Lower leg skin (tissue), 4 donors: ENCODE data around the gene HLA-F. TPM values are rescaled to one million over a fixed set of nuclear protein-coding genes. Genes with fewer than 3 reads are reported as not detected.

Experiments
- DNase-seq, 2 donors: peaks; one replicate each; pipeline ENCODE4 v3.0.0-alpha.2; 2019; ENCODE audit warnings: low spot score in 2 of 2
- H3K4me3 ChIP-seq: fragments of 200-600 bp; sonication (generic); 2 replicates; pipeline ENCODE4 v1.5.1; 2017; ENCODE audit warnings: mild to moderate bottlenecking, low read depth; ENCODE audit not compliant: poor library complexity, severe bottlenecking
- CTCF ChIP-seq, 3 donors: fragments of 450-650 bp; IDR thresholded peaks; one replicate each; pipeline ENCODE4 v1.5.1; 2016; ENCODE audit warnings: antibody characterized with exemption in 3 of 3, mild to moderate bottlenecking in 3 of 3, moderate library complexity in 2 of 3
- POLR2A ChIP-seq, 2 donors: fragments of 450-650 bp; IDR thresholded peaks; one replicate each; pipeline ENCODE4 v1.6.1; 2016 to 2017; ENCODE audit warnings: antibody characterized with exemption in 2 of 2, mild to moderate bottlenecking in 1 of 2, moderate library complexity in 1 of 2
- WGBS, 2 donors: methylation state at CpG; one replicate each; pipeline ENCODE4 v1.1.5; 2018; 5-methylcytosine and 5-hydroxymethylcytosine counted together
- intact Hi-C: fragments of 100-400 bp; cut with DNase I; formaldehyde crosslinking; loops from one replicate; pipeline ENCODE4 v1.15.0; 2023; ENCODE audit warnings: low total_unique reads
- total RNA-seq, 4 donors: library from RNA; depleted of rRNA; stranded (reverse); fragments of >200 nt; gene quantifications; one replicate each; pipeline ENCODE4 v1.1.0, GENCODE V29; 2016

HLA-F gene
- total RNA-seq, 4 donors from 2014 or later, result 65.9 to 97.8 (median 92.9) TPM

- TF ChIP-seq CTCF (IDR thresholded peaks at IDR 0.05) (no peak), POLR2A (IDR thresholded peaks at IDR 0.05) (no peak)
- 78 to 89% methylated on average over 16 of the region's 16 CpGs for WGBS, 2 donors
- DNase-seq, result peak in 1 of 2 donors; percentile 1
- intact Hi-C loops, result no loop called here
- no peak overlapping the region for H3K4me3 ChIP-seq
Observed at GRCh38 chr6:29746846-29747687, 23.8 kb downstream of the HLA-F start.

- peak in 1 of 2 donors; percentile 81 for DNase-seq
- WGBS, 2 donors, result 79% methylated on average over 8 of the region's 8 CpGs
- no peak overlapping the region for H3K4me3 ChIP-seq
- intact Hi-C loops, result no loop called here
- TF ChIP-seq CTCF (IDR thresholded peaks at IDR 0.05) (no peak), POLR2A (IDR thresholded peaks at IDR 0.05) (no peak)
Observed at GRCh38 chr6:29747688-29748250, 24.5 kb downstream of the HLA-F start.

GRCh38 chr6:29748391-29749307 lies 25.4 kb downstream of the HLA-F start:
- 0% methylated on average over 50 to 51 of the region's 63 CpGs for WGBS, 2 donors
- peak overlapping the region; percentile 67 for H3K4me3 ChIP-seq
- peak; percentile 91 to 99 for DNase-seq
- intact Hi-C loops, result no loop called here
- TF ChIP-seq CTCF (IDR thresholded peaks at IDR 0.05) (no peak), POLR2A (IDR thresholded peaks at IDR 0.05) (no peak)

DNA sequence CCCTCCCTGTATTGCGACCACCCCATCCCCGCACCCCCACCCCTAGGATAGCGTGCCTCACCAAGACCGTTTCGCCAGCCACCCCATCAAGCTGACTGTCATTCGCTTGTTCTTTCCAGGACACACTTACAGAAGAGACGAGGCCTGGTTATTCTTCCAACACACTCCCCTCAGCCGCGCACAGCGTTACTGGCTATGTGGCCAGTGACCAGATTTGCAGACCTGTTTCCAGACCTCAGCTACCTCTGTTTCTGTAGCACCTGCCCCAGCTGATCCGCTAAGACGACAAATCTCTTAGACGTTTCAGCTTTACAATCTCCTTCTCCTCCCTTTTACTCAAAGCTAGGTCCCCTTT lies 26.1 kb downstream of the HLA-F start:
- no peak overlapping the region for H3K4me3 ChIP-seq
- WGBS, 2 donors, result 6 to 7% methylated on average over 13 of the region's 13 CpGs
- intact Hi-C loops, result no loop called here
- TF ChIP-seq POLR2A (IDR thresholded peaks at IDR 0.05), result no peak
- TF ChIP-seq CTCF (IDR thresholded peaks at IDR 0.05), result no peak
- no peak for DNase-seq

DNA sequence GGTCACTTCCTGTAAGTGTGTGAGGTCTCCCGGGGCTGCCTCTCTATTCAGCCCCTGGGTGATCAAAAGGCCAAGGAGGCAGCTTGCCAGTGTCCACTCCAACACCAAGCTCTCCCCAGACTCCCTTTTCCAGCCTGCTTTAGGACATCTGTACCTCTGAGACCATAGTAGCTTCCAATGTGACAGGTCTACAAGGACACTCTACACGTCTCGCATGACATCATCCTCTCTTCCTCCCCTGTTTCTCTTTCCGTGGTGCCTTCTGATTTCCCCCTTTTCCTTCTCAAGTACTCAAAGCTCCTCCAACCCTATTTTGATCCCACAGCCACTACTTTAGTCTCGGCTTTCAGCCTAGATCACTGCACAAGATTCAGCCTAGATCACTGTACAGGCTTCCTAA lies 26.4 kb downstream of the HLA-F start:
- intact Hi-C loops, result no loop called here
- no peak overlapping the region for H3K4me3 ChIP-seq
- WGBS, 2 donors, result 59 to 60% methylated on average over 5 of the region's 5 CpGs
- DNase-seq, result no peak
- no peak for TF ChIP-seq CTCF (IDR thresholded peaks at IDR 0.05)
